Measurements from ENCODE around the gene LMO2. TPM values are rescaled to one million over a fixed set of nuclear protein-coding genes. Genes with fewer than 3 reads are reported as not detected.

The LMO2 gene
- total RNA-seq, 1 donor from 2014 or later = 3.9 TPM

- Mint-ChIP-seq H3K27me3 (ENCODE audit: low read depth) (peaks cover 58% of the 10 kb centered on the region), H3K4me1 (peaks cover 30% of the 10 kb centered on the region), H3K9me3 (no peaks in the 10 kb centered on the region), H3K36me3 (no peaks in the 10 kb centered on the region), H3K4me3 (no peak overlapping the region), H3K27ac (no peak overlapping the region)
- no peak for DNase-seq (ENCODE audit: low spot score in 2 of 2, unreplicated experiment in 2 of 2)
- TF ChIP-seq, protein P1, sequence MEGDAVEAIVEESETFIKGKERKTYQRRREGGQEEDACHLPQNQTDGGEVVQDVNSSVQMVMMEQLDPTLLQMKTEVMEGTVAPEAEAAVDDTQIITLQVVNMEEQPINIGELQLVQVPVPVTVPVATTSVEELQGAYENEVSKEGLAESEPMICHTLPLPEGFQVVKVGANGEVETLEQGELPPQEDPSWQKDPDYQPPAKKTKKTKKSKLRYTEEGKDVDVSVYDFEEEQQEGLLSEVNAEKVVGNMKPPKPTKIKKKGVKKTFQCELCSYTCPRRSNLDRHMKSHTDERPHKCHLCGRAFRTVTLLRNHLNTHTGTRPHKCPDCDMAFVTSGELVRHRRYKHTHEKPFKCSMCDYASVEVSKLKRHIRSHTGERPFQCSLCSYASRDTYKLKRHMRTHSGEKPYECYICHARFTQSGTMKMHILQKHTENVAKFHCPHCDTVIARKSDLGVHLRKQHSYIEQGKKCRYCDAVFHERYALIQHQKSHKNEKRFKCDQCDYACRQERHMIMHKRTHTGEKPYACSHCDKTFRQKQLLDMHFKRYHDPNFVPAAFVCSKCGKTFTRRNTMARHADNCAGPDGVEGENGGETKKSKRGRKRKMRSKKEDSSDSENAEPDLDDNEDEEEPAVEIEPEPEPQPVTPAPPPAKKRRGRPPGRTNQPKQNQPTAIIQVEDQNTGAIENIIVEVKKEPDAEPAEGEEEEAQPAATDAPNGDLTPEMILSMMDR (IDR thresholded peaks at IDR 0.05; ENCODE audit: unreplicated experiment) = no peak
Observed at GRCh38 chr11:33863418-33864172, 28.3 kb downstream of the LMO2 start.

GRCh38 chr11:33861941-33862589 lies 29.8 kb downstream of the LMO2 start:
- no peak overlapping the region for H3K4me3 Mint-ChIP-seq
- no peaks in the 10 kb centered on the region for H3K36me3 Mint-ChIP-seq
- H3K4me1 Mint-ChIP-seq = peaks cover 22% of the 10 kb centered on the region
- H3K27me3 Mint-ChIP-seq (ENCODE audit: low read depth) = peaks cover 52% of the 10 kb centered on the region
- DNase-seq (ENCODE audit: low spot score in 2 of 2, unreplicated experiment in 2 of 2) = no peak
- no peak overlapping the region for H3K27ac Mint-ChIP-seq
- H3K9me3 Mint-ChIP-seq = no peaks in the 10 kb centered on the region
- TF ChIP-seq, protein P1 (IDR thresholded peaks at IDR 0.05; ENCODE audit: unreplicated experiment) = no peak

DNA sequence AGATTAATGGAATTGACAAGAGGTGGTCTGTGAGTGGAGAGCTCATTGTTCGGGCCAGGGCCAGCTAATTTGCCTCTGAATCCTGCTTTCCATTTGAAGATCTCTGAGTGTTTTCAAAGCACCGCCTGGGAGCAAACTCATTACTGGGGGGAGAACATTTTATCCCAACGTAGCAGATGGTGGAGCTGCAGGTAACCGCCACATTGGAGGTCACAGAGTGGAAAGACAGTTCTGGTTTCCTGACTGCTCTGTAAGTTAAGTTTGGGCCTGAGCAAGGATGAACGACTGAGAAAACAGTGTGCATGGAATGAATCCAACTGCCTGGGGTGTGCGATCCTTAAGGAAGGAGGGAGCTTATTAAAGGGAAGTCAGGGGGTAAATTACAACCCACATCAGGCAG lies 30.5 kb downstream of the LMO2 start:
- DNase-seq (ENCODE audit: low spot score in 2 of 2, unreplicated experiment in 2 of 2) = no peak
- TF ChIP-seq, protein P1 (IDR thresholded peaks at IDR 0.05; ENCODE audit: unreplicated experiment) = no peak
- Mint-ChIP-seq H3K36me3 (no peaks in the 10 kb centered on the region), H3K27me3 (ENCODE audit: low read depth) (peaks cover 53% of the 10 kb centered on the region), H3K4me1 (peaks cover 22% of the 10 kb centered on the region), H3K27ac (no peak overlapping the region), H3K4me3 (no peak overlapping the region), H3K9me3 (no peaks in the 10 kb centered on the region)

- Mint-ChIP-seq H3K36me3 (no peaks in the 10 kb centered on the region), H3K27me3 (ENCODE audit: low read depth) (peaks cover 55% of the 10 kb centered on the region), H3K4me3 (no peak overlapping the region)
Observed at GRCh38 chr11:33860926-33861325, 30.9 kb downstream of the LMO2 start.

DNA sequence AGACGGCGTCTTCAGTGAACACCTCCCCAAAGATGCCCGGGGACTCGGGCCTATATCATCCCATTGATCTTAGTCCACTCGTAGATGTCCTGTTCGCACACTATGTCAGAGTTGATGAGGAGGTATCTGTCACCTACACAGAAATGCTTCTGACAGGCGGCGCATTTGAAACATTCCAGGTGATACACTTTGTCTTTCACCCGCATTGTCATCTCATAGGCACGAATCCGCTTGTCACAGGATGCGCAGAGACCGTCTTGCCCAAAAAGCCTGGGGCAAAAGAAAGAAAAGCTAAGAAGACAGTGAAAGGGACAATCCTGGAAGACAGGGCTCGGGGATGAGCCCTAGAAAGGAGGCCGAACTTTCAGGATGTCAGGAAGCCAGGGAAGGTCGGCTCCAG lies 32.6 kb downstream of the LMO2 start:
- TF ChIP-seq, protein P1 (IDR thresholded peaks at IDR 0.05; ENCODE audit: unreplicated experiment) = no peak
- Mint-ChIP-seq H3K36me3 (no peaks in the 10 kb centered on the region), H3K27me3 (ENCODE audit: low read depth) (peaks cover 47% of the 10 kb centered on the region), H3K4me3 (no peak overlapping the region), H3K4me1 (peaks cover 22% of the 10 kb centered on the region), H3K9me3 (no peaks in the 10 kb centered on the region), H3K27ac (no peak overlapping the region)
- no peak for DNase-seq (ENCODE audit: low spot score in 2 of 2, unreplicated experiment in 2 of 2)

More at GRCh38 chr11:33860926-33861325, 30.9 kb downstream of the LMO2 start:
- TF ChIP-seq, protein P1 (IDR thresholded peaks at IDR 0.05; ENCODE audit: unreplicated experiment) = no peak
- DNase-seq (ENCODE audit: low spot score in 2 of 2, unreplicated experiment in 2 of 2) = no peak
- Mint-ChIP-seq H3K27ac (no peak overlapping the region), H3K9me3 (no peaks in the 10 kb centered on the region), H3K4me1 (peaks cover 22% of the 10 kb centered on the region)

Data from mesothelial cell of epicardium (in vitro differentiated cells).